Jurkat, Clone E6-1 (cell line): ENCODE results near the gene CORT. TPM values are rescaled to one million over a fixed set of nuclear protein-coding genes. Genes with fewer than 3 reads are reported as not detected.
"Not testable (repeated sequence)": the region's sequence is repeated elsewhere in the genome, so short reads cannot be mapped to it uniquely, and the experiment has no call there.

Source experiments
- DNase-seq: peaks from one replicate; pipeline ENCODE4 v3.0.0-alpha.2; 2011; ENCODE audit warnings: low read depth, low spot score
- H3K4me3 ChIP-seq: 2 replicates; pipeline ENCODE4 v1.5.1; 2011; ENCODE audit warnings: mild to moderate bottlenecking, low read length, control low read depth, moderate library complexity
- polyA plus RNA-seq: library from polyadenylated mRNA; unstranded; fragments of >200 nt; gene quantifications from one replicate; pipeline ENCODE4 v1.2.1, GENCODE V29; 2012; ENCODE audit warnings: missing spikeins; ENCODE audit not compliant: insufficient read length, insufficient read depth

Gene CORT, protein sequence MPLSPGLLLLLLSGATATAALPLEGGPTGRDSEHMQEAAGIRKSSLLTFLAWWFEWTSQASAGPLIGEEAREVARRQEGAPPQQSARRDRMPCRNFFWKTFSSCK
- not detected for polyA plus RNA-seq

DNA sequence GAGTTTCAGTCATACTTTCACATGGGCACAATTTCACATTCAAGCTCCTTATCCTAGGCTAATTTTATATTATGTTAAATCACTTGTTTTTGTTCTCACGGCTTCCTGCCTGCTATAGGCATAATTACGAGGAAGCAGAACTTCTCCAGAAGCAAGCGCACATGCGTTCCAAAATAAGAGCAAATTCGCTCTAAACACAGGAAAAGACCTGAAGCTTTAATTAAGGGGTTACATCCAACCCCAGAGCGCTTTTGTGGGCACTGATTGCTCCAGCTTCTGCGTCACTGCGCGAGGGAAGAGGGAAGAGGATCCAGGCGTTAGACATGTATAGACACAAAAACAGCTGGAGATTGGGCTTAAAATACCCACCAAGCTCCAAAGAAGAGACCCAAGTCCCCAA is at the start of gene CORT:
TSS of gene CORT (plus strand) at position 281 of the 400 bp plus-strand sequence. CDS start 193 bp downstream, outside the sequence.
- no peak within 1 kb of the TSS for H3K4me3 ChIP-seq
- DNase-seq = no peak

DNA sequence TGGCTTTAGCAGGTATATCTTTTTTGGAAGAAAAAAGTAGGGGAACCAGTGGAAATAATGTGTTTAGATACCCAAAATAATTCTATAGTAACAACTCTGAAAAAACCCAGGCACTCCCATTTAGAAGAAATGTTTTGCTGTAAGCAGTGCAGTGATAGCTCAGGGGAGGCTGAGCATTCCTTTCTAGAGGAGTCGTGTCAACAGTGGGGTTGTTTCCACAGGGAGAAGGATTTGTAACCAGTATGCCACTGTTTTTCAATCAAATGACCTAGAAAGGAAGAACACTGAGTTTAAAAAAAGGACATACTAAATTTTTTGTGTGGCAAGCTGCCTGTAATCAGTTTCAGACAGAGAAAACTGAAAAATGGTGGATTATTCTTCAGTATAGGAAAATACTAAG is 48.5 kb upstream of the CORT start:
- no peak for DNase-seq
- H3K4me3 ChIP-seq = no peak overlapping the region

DNA sequence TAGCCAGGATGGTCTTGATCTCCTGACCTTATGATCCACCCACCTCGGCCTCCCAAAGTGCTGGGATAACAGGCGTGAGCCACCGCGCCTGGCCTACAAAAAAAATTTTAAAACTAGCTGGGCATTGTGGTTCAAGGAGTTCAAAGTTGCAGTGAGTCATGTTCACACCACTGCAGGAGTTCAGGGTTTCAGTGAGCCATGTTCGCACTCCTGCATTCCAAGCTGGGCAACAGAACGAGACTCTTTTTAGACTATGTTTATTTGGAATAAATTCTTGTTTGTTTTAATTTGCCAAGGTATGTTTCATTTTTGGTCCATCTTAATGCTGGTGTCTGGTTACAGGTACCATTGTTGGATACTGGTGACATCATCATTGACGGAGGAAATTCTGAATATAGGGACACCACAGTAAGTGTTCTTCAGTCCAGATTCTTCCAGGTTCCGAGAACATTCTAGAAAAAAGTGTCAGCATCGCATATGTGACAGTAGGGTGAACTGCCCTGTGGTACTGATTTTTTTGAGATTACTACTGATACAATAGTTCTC is 47.0 kb upstream of the CORT start:
- DNase-seq = no peak
- H3K4me3 ChIP-seq = no peak overlapping the region

DNA sequence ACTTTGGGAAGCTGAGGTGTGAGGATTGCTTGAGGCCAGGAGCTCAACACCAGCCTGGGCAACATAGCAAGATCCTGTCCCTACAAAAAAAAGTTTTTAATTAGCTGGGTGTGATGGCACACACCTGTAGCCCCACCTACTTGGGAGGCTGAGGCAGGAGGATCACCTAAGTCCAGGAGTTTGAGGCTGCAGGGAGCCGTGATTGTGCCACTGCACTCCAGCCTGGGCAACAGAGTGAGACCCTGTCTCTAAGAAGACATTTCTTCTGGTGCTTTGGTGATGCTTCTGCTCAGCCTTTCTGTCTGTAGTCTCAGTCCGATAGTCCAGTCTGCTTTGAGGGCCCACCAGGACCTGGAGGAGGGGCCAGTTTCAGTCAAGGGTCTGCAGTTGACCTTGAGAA is 42.6 kb upstream of the CORT start:
- DNase-seq = no peak
- H3K4me3 ChIP-seq = no peak overlapping the region

DNA sequence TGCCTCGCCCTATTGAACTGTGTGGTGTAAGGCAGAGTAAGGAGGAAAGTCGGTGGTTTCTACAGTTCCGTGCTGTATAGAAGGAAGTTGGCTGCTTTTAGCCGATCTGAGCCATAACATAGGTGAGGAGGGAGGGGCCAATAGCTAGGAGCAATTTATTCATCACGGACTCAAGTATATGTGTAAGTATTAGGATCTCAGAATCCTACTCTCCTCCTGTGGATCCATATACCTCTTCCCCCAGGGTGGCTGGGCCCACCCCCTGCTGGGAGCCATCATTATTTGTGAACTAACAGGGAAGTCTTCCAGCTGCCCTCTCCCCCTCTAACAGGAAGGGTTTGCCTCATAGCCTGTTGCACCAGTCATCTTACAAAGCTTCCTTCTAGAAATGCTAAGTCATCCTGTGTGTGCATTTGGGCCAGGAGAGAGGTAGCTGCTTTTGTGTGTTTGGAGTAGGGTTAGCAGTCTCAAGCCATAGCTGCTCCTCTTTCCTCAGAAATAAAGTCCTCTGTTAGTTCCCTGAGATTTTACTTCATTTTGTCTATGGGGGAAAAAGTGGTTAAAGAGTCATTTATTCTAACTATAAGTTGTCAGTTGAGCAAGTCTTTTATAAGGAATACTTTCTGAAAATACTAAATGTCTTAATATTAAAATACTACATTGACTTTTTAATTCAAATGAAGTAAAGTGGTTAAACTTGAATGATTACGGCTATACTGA is 34.5 kb upstream of the CORT start:
- no peak for DNase-seq
- H3K4me3 ChIP-seq = no peak overlapping the region

DNA sequence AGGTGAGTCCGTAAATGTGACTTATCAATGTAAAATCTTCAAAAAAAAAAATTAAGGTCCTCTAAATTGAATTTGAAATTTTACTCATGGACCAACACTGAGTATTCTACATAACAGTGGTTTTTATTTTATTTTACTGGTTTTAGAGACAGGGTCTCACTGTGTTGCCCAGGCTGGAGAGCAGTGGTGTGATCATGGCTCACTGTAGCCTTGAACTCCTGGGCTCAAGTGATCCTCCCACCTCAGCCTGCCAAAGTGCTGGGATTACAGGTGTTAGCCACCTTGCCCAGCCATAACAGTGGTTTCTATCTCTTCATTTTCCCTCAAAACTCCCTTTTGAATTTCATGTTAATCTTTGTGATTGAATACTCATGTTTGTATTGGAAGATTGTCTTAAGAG is 33.9 kb upstream of the CORT start:
- not testable (repeated sequence) for DNase-seq, H3K4me3 ChIP-seq

DNA sequence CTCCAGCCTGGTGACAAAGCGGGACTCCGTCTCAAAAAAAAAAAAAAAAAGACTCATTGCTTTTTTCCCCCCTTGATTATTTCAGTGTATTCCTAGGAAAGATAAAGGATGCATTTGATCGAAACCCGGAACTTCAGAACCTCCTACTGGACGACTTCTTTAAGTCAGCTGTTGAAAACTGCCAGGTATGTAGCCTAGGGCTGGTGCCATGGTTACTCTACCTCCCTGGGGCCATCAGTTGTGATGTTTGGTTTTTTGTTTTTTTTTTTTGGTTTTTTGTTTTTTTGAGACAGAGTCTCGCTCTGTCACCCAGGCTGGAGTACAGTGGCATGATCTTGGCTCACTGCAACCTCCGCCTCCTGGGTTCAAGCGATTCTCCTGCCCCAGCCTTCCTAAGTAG is 31.1 kb upstream of the CORT start:
- H3K4me3 ChIP-seq, DNase-seq: not testable (repeated sequence)

DNA sequence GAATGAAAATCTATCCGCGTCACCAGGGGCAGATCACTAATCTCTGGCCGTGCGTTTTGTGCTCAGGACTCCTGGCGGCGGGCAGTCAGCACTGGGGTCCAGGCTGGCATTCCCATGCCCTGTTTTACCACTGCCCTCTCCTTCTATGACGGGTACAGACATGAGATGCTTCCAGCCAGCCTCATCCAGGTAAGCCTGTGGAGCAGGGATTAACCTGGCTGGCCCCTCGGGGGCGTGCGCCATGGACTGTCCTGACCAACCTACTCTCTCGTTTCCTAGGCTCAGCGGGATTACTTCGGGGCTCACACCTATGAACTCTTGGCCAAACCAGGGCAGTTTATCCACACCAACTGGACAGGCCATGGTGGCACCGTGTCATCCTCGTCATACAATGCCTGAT is 30.5 kb upstream of the CORT start:
- DNase-seq = no peak
- H3K4me3 ChIP-seq = no peak overlapping the region

DNA sequence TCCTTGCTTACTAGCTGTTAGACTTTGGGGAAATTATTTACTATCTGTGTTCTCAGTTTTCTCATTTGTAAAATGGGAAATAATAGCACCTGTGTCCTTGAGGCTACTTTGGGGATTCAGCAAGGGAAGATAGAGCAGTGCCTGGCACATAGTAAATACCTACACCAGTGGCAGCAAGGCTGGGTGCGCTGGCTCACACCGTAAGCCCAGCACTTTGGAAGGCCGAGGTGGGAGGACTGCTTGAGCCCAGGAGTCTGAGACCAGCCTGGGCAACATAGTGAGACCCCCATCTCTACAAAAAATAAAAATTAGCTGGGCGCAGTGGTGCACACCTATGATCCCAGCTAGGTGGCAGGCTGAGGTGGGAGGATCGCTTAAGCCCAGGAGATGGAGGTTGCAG is 28.2 kb upstream of the CORT start:
- no peak overlapping the region for H3K4me3 ChIP-seq
- DNase-seq = no peak

DNA sequence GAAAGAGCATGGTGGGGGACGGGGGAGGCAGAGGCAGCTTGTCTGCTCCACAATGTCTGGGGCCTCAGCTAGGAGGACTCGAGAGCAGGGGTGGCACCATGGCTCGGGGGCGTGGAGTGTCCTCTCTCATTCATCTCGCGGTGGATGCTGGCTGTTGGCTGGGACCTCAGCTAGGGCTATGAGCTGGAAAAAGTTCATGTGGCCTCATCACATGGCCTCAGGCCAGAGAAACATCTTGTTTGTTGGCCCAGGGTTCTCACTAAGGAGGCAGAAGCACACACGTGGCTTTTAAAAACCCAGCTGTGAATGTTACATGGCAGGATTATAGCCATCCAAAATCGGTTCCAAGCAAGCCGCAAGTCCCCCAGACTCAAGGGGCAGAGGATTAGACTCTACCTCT is 25.8 kb upstream of the CORT start:
- H3K4me3 ChIP-seq = no peak overlapping the region
- no peak for DNase-seq

DNA sequence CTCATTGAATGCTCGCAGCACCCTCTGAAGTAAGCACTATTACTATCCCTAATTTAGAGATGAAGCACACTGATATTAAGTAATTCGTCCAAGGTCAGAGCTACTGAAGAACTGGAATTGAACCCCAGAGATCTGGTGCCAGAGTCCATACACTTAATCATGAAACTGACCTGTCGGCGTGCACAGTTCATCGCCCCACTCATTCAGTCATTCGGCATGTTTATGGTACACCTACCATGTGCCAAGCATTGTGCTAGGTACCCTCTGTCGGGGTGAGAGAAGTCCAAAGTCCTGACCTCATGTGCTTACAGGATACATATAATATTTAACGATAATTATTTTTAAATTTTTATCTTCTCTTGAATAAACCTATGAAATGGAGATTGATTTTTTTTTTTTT is 25.2 kb upstream of the CORT start:
- DNase-seq = no peak
- no peak overlapping the region for H3K4me3 ChIP-seq

DNA sequence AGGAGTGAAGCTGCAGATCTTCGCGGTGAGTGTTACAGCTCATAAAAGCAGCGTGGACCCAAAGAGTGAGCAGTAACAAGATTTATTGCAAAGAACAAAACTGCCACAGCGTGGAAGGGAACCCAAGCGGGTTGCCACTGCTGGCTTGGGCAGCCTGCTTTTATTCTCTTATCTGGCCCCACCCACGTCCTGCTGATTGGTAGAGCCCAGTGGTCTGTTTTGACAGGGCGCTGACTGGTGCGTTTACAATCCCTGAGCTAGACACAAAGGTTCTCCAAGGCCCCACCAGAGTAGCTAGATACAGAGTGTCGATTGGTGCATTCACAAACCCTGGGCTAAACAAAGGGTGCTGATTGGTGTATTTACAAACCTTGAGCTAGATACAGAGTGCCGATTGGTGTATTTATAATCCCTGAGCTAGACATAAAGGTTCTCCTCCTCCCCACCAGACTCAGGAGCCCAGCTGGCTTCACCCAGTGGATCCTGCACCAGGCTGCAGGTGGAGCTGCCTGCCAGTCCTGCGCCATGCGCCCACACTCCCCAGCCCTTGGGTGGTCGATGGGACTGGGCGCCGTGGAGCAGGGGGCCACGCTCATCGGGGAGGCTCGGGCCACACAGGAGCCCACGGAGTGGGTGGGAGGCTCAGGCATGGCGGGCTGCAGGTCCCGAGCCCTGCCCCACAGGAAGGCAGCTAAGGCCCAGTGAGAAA is 23.9 kb upstream of the CORT start:
- DNase-seq, H3K4me3 ChIP-seq: not testable (repeated sequence)

DNA sequence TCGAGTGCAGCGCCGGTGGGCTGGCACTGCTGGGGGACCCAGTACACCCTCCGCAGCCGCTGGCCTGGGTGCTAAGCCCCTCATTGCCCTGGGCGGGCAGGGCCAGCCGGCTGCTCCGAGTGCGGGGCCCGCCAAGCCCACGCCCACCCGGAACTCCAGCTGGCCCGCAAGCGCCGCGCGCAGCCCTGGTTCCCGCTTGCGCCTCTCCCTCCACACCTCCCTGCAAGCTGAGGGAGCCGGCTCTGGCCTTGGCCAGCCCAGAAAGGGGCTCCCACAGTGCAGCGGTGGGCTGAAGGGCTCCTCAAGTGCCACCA is 23.3 kb upstream of the CORT start:
- not testable (repeated sequence) for H3K4me3 ChIP-seq, DNase-seq

DNA sequence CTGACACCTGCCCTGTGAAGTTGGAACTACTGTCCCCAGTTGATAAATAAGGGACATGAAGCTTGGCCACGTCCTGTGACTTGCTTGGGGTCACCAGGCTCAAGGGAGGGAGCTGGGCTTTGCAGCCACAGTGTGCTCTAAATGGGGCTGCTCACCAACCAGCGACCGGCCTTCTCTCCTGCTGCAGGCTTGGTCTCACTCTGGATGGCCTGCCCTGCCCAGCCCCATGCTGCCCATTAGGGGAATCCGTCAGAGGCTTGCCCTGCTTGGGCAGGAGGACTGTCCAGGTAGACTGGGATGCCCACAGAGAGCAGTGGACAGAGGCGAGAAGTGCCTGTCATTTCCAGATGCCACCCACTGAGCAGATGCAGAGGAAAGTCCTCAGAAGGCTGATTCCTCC is 20.8 kb upstream of the CORT start:
- DNase-seq = no peak
- no peak overlapping the region for H3K4me3 ChIP-seq

DNA sequence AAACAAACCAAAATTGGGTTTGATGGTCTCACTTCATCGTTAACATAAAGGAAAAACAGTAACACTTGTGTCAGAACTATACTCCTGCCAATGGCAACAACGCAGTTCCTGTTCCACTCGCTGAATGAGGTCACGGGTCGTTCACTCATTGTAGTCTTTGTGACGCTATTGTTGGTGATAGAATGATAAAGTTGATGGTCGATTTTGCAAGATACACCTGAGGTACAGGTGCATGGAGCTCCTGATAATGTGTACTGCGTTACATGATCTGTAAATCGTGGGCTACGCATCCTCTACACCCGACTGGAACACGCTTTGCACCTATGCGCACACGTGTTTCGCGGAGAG is 20.0 kb upstream of the CORT start:
- no peak for DNase-seq
- peak overlapping the region; percentile 94 for H3K4me3 ChIP-seq

DNA sequence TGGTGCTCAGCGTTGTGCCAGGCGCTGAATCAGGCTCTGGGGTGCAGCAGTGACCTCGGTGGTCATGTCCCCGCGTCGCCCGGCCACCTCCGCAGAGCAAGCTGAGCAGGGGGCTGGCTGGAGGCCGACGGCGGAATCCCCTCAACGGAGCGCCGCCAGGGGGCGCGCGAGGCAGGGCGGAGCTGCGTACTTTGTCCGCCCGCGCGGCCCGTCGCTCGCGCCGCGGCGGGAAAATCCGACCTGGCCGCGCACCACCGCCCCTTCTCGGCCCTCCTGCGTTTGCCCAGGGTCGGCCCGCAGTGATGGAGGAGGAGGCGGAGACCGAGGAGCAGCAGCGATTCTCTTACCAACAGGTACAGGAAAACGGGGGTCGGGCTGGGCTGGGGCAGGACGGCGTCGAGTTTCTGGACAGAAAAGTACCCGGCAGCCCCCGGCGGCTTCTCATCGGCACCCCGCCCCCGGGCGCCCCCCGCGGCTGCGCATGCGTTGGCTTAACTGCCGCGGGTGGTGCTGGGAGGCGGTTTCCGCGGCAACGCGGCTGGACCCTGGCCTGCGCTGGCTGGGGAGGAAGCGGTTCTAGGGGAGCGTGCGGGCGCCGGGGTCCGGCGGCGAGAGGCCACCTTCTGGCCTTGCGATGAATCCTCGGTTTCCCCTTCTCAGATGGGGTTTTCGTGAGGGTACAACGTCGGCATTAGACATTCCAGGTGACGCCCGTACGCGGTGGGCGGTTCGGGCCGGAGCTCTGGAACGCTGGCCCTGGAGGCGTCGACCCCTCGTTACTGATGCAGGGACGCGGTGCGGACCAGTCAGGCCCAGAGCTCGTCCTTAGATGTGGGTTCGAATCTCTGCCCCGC is 19.4 kb upstream of the CORT start, which contains the start of gene CENPS:
TSS of gene CENPS (plus strand) at position 218 of the 854 bp plus-strand sequence. CDS start at position 303, 85 bp downstream.
- DNase-seq = peak; percentile 70

DNA sequence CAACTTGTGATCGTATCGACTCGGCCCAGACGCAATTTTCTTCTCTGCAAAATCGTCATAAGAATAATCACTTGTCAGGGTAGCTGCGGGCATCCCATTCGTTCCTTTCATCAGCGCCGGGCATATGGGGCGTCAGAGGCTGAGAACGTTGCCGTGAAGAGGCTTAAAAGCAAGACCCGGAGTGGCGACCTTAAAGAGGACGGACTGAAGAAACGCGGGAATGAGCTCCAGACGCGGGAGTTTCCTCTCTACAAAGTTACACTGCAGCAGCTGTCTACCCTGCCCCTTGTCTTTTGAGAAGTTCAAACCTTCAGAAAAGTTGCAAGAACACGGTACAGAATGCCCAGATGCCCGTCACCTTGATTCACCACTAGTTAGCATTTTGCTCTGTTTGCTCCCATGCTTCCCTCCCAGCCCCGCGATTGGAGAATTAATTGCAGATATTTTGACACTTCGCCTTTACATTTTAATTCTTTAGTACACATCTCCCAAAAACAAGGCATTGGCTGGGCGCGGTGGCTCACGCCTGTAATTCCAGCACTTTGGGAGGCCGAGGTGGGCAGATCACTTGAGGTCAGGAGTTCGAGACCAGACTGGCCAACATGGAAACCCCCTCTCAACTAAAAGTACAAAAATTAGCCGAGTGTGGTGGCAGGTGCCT is 18.6 kb upstream of the CORT start:
- H3K4me3 ChIP-seq = peak overlapping the region; percentile 94

More for the DNA sequence above, 19.4 kb upstream of the CORT start, which contains the start of gene CENPS:
- H3K4me3 ChIP-seq = peak within 1 kb of the TSS; percentile 94

DNA sequence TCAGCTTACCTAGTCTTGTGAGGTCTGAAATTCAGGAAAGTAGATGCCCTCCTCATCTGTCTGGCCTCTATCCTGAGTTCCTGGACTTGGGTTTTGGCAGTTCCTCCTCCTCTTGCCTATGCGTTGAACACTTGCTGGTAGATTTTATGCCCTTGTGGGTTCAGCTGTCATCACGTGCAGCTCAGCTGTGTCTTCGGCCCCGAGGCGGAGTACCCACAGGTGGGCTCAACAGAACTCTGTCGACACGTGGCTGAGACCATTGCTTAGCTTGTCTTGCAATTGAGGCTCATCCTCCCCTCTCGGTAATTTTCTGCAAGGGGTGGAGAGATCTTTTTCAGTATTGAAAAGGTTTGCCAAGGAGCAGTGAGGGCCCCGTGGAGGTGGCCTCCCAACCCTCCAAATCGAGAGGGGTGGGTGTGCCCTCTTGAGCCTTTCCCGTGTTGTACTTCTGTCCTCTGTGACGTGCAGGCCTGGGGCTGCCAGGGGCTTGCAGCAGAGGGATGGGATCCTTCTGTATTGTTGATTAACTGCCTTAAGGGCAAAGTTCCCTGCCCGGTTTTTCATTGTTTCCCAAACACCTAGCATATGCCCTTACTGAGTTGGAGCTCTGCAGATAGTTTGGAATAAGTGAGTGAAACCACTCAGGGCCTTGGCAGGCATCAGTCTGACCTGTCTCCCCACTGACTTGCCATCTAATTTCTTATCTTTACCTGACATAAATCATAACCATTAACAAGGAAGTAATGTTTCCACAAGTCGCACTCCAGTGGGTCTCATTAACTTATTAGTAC is 16.7 kb upstream of the CORT start:
- no peak overlapping the region for H3K4me3 ChIP-seq
- no peak for DNase-seq

More for the DNA sequence above, 18.6 kb upstream of the CORT start:
- no peak for DNase-seq
